WERI-Rb-1 (cell line): Measurements from ENCODE around the gene BORCS8.

Experiments used
- DNase-seq: peaks from one replicate; pipeline ENCODE4 v3.0.0-alpha.2; 2020
- H3K27ac ChIP-seq: fragments of 250-450 bp; sonication (Bioruptor Pico); 2 replicates; pipeline ENCODE4 v1.5.1; 2020; ENCODE audit warnings: mild to moderate bottlenecking, moderate library complexity
- H3K27me3 ChIP-seq: fragments of 250-450 bp; sonication (Bioruptor Pico); 2 replicates; pipeline ENCODE4 v1.5.1; 2021; ENCODE audit warnings: mild to moderate bottlenecking, low read depth, moderate library complexity; ENCODE audit not compliant: insufficient read depth, severe bottlenecking
- H3K36me3 ChIP-seq: fragments of 250-450 bp; sonication (Bioruptor Pico); 2 replicates; pipeline ENCODE4 v1.5.1; 2020; ENCODE audit warnings: mild to moderate bottlenecking, moderate library complexity
- H3K4me3 ChIP-seq: 2 replicates; pipeline ENCODE4 v1.5.1; 2011; ENCODE audit warnings: low read depth, mild to moderate bottlenecking, control low read depth, low read length
- H3K9me3 ChIP-seq: fragments of 250-450 bp; sonication (Bioruptor Pico); 2 replicates; pipeline ENCODE4 v1.5.1; 2021; ENCODE audit warnings: mild to moderate bottlenecking, moderate library complexity; ENCODE audit not compliant: severe bottlenecking
- CTCF ChIP-seq: IDR thresholded peaks from 2 replicates; pipeline ENCODE4 v1.5.1; 2011; ENCODE audit warnings: low read depth, mild to moderate bottlenecking, control low read depth, inconsistent platforms, low read length

The BORCS8 gene

GRCh38 chr19:19234220-19234816, 42.4 kb upstream of the BORCS8 start:
- no peak for TF ChIP-seq CTCF
- DNase-seq, result no peak
- Histone ChIP-seq H3K27ac (no peak overlapping the region), H3K9me3 (peaks cover 26% of the 10 kb centered on the region), H3K27me3 (no peaks in the 10 kb centered on the region), H3K4me3 (no peak overlapping the region), H3K36me3 (peaks cover 13% of the 10 kb centered on the region)

- H3K27ac ChIP-seq, result peak overlapping the region; percentile 75
- DNase-seq, result peak; percentile 64
- TF ChIP-seq CTCF, result no peak
- no peaks in the 10 kb centered on the region for H3K27me3 ChIP-seq
- peaks cover 13% of the 10 kb centered on the region for H3K36me3 ChIP-seq
- no peak overlapping the region for H3K4me3 ChIP-seq
- H3K9me3 ChIP-seq, result peaks cover 26% of the 10 kb centered on the region
Measured at GRCh38 chr19:19232261-19232721, 40.3 kb upstream of the BORCS8 start.

- peak; percentile 86 for DNase-seq
- TF ChIP-seq CTCF, result no peak
- Histone ChIP-seq H3K27me3 (no peaks in the 10 kb centered on the region), H3K9me3 (peaks cover 26% of the 10 kb centered on the region), H3K4me3 (no peak overlapping the region), H3K27ac (peak overlapping the region; percentile 75), H3K36me3 (peaks cover 9% of the 10 kb centered on the region)
Measured at GRCh38 chr19:19230999-19231398, 39.0 kb upstream of the BORCS8 start.

GRCh38 chr19:19229701-19230100, 37.7 kb upstream of the BORCS8 start:
- H3K27me3 ChIP-seq, result no peaks in the 10 kb centered on the region

GRCh38 chr19:19227217-19227616, 35.3 kb upstream of the BORCS8 start:
- Histone ChIP-seq H3K9me3 (peaks cover 3% of the 10 kb centered on the region), H3K27ac (no peak overlapping the region), H3K27me3 (no peaks in the 10 kb centered on the region), H3K4me3 (no peak overlapping the region), H3K36me3 (no peaks in the 10 kb centered on the region)
- DNase-seq, result no peak
- no peak for TF ChIP-seq CTCF

More at GRCh38 chr19:19229701-19230100, 37.7 kb upstream of the BORCS8 start:
- H3K36me3 ChIP-seq, result peaks cover 8% of the 10 kb centered on the region; the same call in 1 of the 2 replicates
- no peak overlapping the region for H3K4me3 ChIP-seq
- no peak for TF ChIP-seq CTCF
- no peak for DNase-seq
- H3K9me3 ChIP-seq, result peaks cover 13% of the 10 kb centered on the region
- no peak overlapping the region; the same call in 1 of the 2 replicates for H3K27ac ChIP-seq

- H3K36me3 ChIP-seq, result no peaks in the 10 kb centered on the region
- no peak overlapping the region for H3K27ac ChIP-seq
- no peaks in the 10 kb centered on the region for H3K27me3 ChIP-seq
- no peak for TF ChIP-seq CTCF
- no peak for DNase-seq
- no peak overlapping the region for H3K4me3 ChIP-seq
- peaks cover 3% of the 10 kb centered on the region for H3K9me3 ChIP-seq
Measured at GRCh38 chr19:19226663-19227062, 34.7 kb upstream of the BORCS8 start.
